Astrocyte of the hippocampus (primary cell): Measurements from ENCODE around the gene SRD5A2.
"Not testable (repeated sequence)": the region's sequence is repeated elsewhere in the genome, so short reads cannot be mapped to it uniquely, and the experiment has no call there.

Experiments used
- DNase-seq: peaks from one replicate; pipeline ENCODE4 v3.0.0; 2011; ENCODE audit warnings: low read depth, low spot score

SRD5A2 gene

GRCh38 chr2:31533036-31533435, 47.7 kb downstream of the SRD5A2 start:
- no peak for DNase-seq

GRCh38 chr2:31531101-31531500, 49.6 kb downstream of the SRD5A2 start:
- DNase-seq, result no peak

GRCh38 chr2:31529256-31529655, 51.5 kb downstream of the SRD5A2 start:
- no peak for DNase-seq

GRCh38 chr2:31528823-31529222, 51.9 kb downstream of the SRD5A2 start:
- no peak for DNase-seq

- DNase-seq, result no peak
Measured at GRCh38 chr2:31526946-31527732, 53.6 kb downstream of the SRD5A2 start.

- DNase-seq, result no peak
Measured at GRCh38 chr2:31525876-31526275, 54.9 kb downstream of the SRD5A2 start.

GRCh38 chr2:31524592-31524991, 56.1 kb downstream of the SRD5A2 start:
- no peak for DNase-seq

GRCh38 chr2:31523871-31524492, 56.8 kb downstream of the SRD5A2 start:
- DNase-seq, result peak; percentile 57

- DNase-seq, result peak; percentile 21
Measured at GRCh38 chr2:31522786-31523185, 58.0 kb downstream of the SRD5A2 start.

- DNase-seq, result no peak
Measured at GRCh38 chr2:31517442-31518203, 63.1 kb downstream of the SRD5A2 start.

- no peak for DNase-seq
Measured at GRCh38 chr2:31515586-31515985, 65.2 kb downstream of the SRD5A2 start.

- DNase-seq, result no peak
Measured at GRCh38 chr2:31513553-31513952, 67.2 kb downstream of the SRD5A2 start.

GRCh38 chr2:31511376-31511775, 69.4 kb downstream of the SRD5A2 start:
- DNase-seq, result no peak

- no peak for DNase-seq
Measured at GRCh38 chr2:31505111-31505510, 75.6 kb downstream of the SRD5A2 start.

- no peak for DNase-seq
Measured at GRCh38 chr2:31504311-31504710, 76.4 kb downstream of the SRD5A2 start.

GRCh38 chr2:31496451-31496874, 84.3 kb downstream of the SRD5A2 start:
- not testable (repeated sequence) for DNase-seq

GRCh38 chr2:31489339-31489738, 91.4 kb downstream of the SRD5A2 start:
- DNase-seq, result peak; percentile 8

GRCh38 chr2:31483246-31483645, 97.5 kb downstream of the SRD5A2 start:
- no peak for DNase-seq

- DNase-seq, result no peak
Measured at GRCh38 chr2:31476511-31477180, 104.1 kb downstream of the SRD5A2 start.

GRCh38 chr2:31475692-31476091, 105.0 kb downstream of the SRD5A2 start:
- no peak for DNase-seq

- DNase-seq, result no peak
Measured at GRCh38 chr2:31474296-31474695, 106.4 kb downstream of the SRD5A2 start.
